AG09309 (cell line): ENCODE data around the gene ERP27.

ENCODE experiments used
- DNase-seq: peaks from one replicate; pipeline ENCODE4 v3.0.0-alpha.2; 2010; ENCODE audit warnings: low read depth
- H3K4me3 ChIP-seq: 2 replicates; pipeline ENCODE4 v1.5.1; 2011; ENCODE audit warnings: mild to moderate bottlenecking, low read depth, low read length, moderate library complexity; ENCODE audit not compliant: control insufficient read depth
- TF ChIP-seq, protein P1 (sequence below): IDR thresholded peaks from 2 replicates; pipeline ENCODE4 v1.5.1; 2011; ENCODE audit warnings: mild to moderate bottlenecking, low read depth, low read length, inconsistent platforms; ENCODE audit not compliant: insufficient read depth, control insufficient read depth; ENCODE audit errors: missing control alignments

ERP27 gene

DNA sequence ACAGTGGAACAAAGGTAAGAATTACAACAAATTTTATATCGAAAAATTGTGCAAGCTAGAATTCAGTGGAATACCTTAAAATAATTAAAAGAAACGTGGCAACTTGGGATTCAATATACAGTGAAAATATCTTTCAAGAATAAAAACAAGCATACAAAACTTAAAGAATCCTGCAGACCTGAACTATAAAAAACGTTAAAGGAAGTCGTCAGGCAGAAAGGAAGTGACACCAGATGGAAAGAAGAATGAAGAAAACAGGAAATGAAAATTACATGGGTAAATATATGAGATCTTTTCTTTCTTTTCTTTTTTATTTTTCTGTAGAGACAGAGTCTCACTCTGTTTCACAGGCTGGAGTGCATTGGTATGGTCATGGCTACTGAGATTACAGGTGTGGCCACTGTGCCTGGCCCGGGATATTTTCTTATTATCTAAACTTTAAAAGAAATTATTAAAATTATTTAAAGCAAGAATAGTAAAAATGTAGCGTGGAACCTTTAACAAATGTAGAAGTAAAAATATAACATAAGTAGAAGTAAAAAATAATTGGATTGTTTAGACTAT, 57.4 kb downstream of the ERP27 start:
- H3K4me3 ChIP-seq = no peak overlapping the region
- no peak for DNase-seq
- TF ChIP-seq, protein P1, sequence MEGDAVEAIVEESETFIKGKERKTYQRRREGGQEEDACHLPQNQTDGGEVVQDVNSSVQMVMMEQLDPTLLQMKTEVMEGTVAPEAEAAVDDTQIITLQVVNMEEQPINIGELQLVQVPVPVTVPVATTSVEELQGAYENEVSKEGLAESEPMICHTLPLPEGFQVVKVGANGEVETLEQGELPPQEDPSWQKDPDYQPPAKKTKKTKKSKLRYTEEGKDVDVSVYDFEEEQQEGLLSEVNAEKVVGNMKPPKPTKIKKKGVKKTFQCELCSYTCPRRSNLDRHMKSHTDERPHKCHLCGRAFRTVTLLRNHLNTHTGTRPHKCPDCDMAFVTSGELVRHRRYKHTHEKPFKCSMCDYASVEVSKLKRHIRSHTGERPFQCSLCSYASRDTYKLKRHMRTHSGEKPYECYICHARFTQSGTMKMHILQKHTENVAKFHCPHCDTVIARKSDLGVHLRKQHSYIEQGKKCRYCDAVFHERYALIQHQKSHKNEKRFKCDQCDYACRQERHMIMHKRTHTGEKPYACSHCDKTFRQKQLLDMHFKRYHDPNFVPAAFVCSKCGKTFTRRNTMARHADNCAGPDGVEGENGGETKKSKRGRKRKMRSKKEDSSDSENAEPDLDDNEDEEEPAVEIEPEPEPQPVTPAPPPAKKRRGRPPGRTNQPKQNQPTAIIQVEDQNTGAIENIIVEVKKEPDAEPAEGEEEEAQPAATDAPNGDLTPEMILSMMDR = no peak

DNA sequence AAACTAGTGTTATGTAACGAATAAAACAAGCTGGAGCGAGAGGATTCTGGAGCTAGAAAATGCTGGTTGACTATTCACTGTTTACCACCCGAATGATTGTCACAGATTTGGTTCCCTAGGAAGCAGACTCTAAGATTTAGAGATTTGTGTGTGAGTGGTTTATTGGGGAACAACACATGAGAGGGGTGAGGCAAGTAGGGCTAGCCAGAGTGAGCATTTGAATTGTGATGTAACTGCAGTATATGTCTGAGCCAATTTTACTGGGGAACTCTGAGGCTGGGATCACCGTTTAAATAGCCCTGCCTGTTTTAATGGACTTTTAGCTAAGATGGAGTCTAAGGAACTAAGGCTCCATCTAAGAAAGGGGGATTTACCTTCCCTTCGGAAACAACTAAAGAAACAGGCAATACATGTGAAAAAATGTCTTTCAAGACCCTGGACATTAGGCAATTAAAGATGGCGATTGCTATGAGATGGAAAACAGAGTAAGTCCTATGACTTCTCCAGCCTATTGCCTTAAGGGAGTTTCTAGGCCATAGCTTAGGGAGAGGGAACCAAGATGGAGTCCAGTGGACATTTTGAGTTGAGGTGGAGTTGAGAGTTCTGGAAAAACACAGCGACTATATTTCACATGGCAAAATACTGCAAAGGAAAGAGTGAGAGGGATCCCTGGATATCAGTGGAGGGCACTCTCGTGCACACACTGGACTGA, 59.0 kb downstream of the ERP27 start:
- no peak overlapping the region for H3K4me3 ChIP-seq
- TF ChIP-seq, protein P1 = no peak
- no peak for DNase-seq

DNA sequence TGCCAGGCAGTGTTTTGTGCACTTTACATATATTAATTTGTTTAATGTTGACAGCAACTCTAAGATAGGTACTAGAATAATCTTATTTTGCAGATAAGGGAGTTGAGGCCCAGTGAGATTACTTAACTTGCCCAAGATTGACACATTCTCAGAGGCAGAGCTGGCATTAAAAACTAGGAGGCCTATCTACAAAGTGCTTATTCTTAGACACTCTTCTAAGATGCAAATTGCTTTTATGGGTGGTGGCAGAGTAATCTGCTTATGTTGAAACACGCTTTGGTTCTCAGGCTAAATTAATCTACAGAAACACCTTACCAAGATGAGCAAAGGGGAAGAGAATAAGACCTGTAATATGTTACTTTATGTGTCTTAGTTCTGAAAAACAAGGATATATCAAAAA, 59.8 kb downstream of the ERP27 start:
- no peak overlapping the region for H3K4me3 ChIP-seq
- DNase-seq = no peak
- TF ChIP-seq, protein P1 = no peak

DNA sequence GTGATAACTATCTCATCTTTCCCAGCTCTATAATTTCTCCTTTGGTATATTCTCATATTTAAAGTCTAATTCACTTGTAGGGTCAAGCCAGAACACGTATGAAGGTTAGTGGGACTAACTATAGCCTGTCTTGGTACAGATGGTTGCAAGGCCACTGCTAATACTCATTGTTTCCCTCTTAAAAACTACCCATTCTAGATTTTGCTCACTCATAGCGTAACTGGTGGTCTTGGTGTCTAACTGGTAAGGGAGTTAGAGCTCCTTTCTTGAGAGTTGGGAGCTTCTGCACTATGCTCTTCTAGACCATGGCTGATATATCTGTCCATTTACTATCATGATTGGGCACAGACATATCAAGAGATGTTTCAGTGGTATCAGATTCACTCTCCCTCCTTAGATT, 61.5 kb downstream of the ERP27 start:
- TF ChIP-seq, protein P1 = no peak
- no peak for DNase-seq
- H3K4me3 ChIP-seq = no peak overlapping the region

DNA sequence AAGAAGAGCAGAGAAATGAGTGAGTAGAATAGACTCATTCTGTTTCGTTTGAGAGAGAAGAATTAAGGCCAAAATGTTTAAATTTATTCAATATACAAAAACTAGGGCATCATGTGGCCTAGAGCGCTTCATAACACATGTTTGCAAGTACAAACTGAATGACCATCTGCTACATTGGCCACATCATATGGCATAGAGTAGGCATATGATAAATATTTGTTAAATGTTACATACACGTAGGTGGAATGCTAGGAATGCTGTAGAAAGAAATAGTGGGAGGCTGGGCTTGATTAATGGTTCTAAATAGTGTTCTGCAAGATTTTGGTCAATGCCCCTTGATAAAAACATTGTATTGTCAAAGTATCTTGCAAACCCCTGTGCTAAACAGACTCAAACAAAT, 63.5 kb downstream of the ERP27 start:
- no peak overlapping the region for H3K4me3 ChIP-seq
- TF ChIP-seq, protein P1 = no peak
- no peak for DNase-seq

DNA sequence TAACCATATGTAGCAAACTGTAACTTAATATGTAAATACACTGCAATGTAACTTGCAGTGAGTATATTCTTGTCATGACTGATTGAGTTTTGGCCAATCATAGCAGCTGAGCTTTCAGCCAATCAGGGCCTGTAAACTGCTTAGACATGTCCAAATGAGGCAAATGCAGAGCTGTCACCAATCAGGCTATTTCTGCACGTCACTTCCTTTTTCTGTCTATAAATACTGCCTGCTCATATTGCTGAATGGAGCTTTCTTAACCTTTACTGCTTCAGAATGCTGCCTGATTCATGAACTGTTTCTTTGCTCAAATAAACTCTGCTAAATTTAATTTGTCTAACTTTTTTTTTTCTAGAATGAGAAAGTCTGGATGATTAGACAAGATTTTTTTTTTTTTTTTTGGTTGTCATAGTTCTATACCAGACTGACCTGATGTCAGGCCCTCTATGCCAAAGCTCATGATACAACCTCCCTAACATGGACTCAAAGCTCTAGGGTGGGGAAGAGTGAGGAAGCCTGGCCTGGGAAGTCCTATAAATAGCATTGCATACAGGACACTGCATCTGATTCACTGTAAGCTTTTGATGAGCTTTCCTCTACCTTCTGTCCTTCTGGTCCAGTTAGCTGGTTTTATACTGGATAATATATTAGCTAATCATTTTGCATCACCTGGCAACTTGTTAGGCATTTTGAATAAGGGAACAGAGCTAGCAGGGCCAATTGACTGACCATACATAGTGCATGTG, 64.7 kb downstream of the ERP27 start:
- no peak for DNase-seq
- TF ChIP-seq, protein P1 = no peak
- no peak overlapping the region for H3K4me3 ChIP-seq
